SU-DHL-6 (cell line): ENCODE results near the gene NFAT5.
"Not testable (repeated sequence)": the region's sequence is repeated elsewhere in the genome, so short reads cannot be mapped to it uniquely, and the experiment has no call there.

Experiments
- CTCF ChIP-seq: fragments of 200-600 bp; sonication (generic); IDR thresholded peaks from one replicate; pipeline ENCODE4 v1.5.1; 2017; ENCODE audit warnings: antibody characterized with exemption, mild to moderate bottlenecking, low read length, moderate library complexity; ENCODE audit not compliant: insufficient read depth, poor library complexity, severe bottlenecking
- EZH2phosphoT487 ChIP-seq: fragments of 200-600 bp; sonication (generic), shearing (Covaris generic); conservative IDR thresholded peaks from 2 replicates; pipeline ENCODE4 v1.6.1; 2018; ENCODE audit warnings: mild to moderate bottlenecking, antibody characterized with exemption, low read length, moderate library complexity, mixed read lengths

- not testable (repeated sequence) for TF ChIP-seq CTCF, EZH2phosphoT487
Measured at GRCh38 chr16:69637206-69637865, 71.6 kb downstream of the NFAT5 start.
